Measurements from ENCODE around the gene MDC1.

- TF ChIP-seq, protein P1, sequence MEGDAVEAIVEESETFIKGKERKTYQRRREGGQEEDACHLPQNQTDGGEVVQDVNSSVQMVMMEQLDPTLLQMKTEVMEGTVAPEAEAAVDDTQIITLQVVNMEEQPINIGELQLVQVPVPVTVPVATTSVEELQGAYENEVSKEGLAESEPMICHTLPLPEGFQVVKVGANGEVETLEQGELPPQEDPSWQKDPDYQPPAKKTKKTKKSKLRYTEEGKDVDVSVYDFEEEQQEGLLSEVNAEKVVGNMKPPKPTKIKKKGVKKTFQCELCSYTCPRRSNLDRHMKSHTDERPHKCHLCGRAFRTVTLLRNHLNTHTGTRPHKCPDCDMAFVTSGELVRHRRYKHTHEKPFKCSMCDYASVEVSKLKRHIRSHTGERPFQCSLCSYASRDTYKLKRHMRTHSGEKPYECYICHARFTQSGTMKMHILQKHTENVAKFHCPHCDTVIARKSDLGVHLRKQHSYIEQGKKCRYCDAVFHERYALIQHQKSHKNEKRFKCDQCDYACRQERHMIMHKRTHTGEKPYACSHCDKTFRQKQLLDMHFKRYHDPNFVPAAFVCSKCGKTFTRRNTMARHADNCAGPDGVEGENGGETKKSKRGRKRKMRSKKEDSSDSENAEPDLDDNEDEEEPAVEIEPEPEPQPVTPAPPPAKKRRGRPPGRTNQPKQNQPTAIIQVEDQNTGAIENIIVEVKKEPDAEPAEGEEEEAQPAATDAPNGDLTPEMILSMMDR (conservative IDR thresholded peaks at IDR 0.05; ENCODE audit: low read length) = no peak
- no peak for TF ChIP-seq EZH2phosphoT487 (IDR thresholded peaks at IDR 0.05; ENCODE audit: borderline replicate concordance)
Measured at GRCh38 chr6:30763155-30763617, 46.1 kb upstream of the MDC1 start.

Measured in Loucy (cell line).